NOMO-1 (cell line): Measurements from ENCODE around the gene ADGRL1.

ENCODE experiments used
- DNase-seq, 2 experiments: peaks; one replicate each; lab custom pipeline; 2025; ENCODE audit not compliant: unreplicated experiment in 2 of 2; lab: John Stamatoyannopoulos, UW

ADGRL1 gene

DNA sequence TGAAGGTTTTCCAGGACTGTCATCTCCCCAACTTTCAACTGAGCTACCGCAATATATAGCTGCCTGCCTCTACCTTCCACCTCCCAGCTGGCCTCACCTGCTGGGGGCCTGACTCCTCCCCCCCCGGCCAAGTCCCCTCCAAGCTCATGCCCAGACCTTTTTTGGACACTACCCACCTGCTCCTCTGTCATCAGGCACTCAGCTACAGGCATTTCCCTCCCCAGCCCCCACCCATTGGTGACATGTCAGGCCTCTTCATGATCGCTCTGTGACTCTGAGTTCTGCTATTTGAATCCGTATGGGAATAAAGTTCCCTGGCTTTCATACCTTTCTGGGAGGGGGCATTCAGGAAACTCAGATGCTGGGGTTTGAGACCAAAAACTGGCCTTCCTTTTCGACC, 90.2 kb downstream of the ADGRL1 start:
- no peak for DNase-seq

DNA sequence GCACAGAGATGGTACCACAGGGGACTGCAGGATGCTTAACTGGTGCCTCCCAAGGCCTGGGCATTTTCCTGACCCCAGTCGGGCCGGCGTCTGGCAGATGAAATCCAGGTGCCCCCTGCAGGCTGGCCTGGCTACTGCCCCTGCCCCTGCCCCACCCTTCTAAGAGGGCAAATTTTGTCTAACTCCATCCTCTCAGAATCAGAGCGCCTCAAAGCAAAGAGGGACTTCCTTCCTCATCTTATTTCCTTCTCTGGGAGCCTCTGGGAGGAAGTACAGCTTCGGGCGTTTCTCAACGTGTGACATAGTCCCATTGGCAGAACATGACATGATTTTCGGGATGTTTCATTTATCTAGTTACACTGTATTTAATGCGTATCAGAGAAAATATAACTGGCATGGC, 91.1 kb downstream of the ADGRL1 start:
- DNase-seq = peak; percentile 79 to 86

DNA sequence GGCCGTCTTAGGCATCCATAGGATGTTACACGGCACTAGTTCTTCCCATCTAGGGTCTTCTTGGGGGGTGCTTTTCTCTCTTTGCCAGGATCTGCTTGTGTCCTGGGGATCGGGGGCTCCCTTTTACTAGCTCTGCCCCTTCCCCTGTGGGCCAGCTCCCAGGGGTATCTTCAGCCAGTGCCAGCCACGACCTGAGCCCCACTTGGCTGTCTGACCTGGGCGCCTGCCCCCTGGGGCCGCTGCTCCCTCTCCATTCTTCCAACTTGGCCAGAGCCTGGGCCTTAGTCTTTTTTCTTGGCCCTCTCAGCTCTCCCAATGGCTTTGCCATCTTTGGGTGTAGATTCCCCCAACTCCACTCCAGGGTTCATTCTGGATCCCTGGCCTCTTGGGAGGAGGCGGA, 91.5 kb downstream of the ADGRL1 start:
- no peak for DNase-seq

DNA sequence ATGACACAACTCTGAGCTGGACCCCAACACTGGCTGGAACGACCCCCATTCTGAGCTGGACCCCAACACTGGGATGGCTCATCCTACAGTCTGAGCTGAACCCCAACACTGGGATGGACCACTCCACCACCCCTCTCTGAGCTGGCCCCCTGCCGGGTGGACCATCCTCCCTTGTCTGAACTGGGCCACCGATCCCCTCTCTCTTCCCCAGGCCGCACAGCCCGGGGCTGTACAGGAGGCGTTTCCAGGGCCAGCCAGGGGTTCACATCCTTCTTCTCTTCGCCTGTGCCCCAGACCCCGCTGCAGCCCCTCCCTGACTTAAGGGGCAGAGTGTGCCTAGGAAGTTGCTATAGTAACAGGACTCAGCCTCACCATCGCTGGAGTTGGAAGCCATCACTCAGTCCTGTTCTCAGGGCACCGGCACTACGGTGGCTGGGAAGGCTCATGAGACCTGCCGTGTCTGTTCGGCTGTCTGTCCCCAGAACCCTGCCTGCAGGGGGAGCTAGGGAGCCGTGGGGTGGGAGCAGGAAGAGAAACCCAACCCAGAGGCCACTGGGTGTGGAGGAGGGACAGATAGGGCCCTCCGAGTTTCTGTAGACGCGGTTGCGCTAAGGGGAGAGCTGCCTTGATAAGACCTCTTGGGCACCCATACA, 92.1 kb downstream of the ADGRL1 start:
- DNase-seq = peak in 1 of 2 experiments; percentile 18

DNA sequence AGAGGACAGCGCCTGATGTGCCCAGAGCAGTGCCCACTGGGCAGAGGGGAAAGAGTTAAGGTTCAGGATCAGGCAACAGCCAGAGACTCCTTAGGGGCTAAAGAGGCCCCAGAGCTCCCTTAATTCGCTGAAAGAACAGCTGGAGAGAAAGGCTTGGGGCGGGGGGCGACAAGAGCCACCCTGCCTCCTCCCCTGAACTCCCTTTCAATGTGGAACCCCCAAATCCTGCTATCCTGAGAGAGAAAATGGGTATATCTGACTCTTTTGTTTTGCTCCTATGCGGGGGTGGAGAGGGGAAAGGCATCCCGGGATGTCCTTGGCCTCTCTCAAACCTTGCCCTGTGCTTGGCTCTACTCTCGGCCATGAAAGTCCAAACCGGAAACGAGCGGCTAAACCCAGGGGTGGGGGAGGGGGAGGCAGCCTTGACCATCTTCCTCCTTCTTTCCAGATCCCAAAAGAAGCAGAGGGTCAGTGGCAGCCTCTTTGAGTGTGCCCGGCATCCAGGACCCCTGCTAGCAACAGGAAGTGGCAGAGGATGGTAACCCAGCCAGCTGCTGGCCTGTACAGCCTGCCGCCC, 93.1 kb downstream of the ADGRL1 start:
- no peak for DNase-seq

DNA sequence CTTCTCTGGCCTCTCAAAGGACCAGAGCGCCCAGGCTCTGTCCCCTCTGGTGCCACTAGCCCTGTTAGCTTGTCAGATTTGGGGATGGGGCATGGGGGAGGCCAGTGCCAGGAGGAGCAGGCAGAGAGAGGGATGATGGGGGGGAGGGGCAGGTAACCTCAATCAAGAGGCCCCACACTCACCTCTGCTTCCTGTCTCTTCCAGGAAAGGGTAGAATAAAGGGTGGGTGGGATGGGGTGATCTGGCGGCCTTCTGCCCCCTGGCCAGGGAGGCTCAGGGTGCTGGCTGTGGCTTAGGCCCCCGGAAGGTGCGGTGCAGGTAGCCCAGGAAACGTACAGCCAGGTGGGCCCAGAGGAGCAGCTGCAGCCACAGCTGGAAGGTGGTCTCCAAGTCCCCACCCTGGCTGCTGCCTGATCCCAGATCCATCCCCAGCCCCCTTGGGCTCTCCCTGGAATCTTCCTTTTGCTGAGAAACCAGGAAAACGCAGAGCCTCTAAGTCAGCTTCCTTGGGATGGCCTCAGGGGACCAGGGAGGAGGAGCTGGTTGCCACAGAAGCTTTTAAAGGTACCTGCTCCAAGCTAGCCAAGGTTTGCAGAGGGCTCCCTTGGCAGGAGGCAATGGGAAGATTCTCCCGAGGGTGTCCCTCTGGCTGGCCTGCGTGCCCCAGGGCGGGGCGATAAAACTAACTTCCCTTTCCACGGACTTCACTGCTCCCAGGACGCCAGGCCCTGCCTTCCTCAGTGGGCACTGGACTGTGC, 93.7 kb downstream of the ADGRL1 start:
- DNase-seq = no peak

DNA sequence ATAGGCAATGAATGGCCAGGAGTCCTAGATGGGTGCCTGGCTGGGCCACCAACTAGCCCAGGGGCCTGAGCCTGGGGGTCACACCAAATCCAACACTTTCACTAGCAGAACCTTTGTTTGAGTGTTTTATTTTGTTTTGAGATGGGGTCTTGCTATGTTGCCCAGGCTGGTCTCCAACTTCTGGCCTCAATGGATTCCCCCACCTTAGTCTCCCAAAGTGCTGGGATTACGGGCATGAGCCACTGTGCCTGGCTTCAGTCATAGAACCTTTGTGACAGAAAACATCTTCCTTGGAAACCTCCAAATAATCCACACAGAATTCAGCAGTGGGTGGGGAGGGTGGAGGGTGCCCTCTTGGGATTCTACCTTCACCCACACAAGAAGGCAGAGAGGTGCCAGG, 94.5 kb downstream of the ADGRL1 start:
- no peak for DNase-seq

DNA sequence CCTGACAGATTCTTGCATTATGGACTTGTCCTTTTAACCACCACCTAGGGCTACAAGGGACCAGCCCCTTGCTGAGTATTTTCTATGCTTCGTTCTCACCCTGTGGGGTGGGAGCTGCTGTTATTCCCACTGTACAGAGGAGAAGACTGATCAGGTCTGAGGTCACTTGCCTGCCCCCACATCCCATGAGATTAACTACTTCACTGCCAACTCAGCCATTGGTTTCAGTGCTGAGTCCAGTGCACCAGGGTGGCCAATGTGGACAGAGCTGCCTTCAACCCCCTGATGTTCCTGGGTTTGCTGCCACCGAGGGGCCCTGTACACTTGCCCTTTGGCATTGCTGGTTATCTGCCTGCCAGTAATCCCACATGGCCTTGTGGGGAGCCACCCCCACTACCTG, 95.3 kb downstream of the ADGRL1 start:
- DNase-seq = no peak

DNA sequence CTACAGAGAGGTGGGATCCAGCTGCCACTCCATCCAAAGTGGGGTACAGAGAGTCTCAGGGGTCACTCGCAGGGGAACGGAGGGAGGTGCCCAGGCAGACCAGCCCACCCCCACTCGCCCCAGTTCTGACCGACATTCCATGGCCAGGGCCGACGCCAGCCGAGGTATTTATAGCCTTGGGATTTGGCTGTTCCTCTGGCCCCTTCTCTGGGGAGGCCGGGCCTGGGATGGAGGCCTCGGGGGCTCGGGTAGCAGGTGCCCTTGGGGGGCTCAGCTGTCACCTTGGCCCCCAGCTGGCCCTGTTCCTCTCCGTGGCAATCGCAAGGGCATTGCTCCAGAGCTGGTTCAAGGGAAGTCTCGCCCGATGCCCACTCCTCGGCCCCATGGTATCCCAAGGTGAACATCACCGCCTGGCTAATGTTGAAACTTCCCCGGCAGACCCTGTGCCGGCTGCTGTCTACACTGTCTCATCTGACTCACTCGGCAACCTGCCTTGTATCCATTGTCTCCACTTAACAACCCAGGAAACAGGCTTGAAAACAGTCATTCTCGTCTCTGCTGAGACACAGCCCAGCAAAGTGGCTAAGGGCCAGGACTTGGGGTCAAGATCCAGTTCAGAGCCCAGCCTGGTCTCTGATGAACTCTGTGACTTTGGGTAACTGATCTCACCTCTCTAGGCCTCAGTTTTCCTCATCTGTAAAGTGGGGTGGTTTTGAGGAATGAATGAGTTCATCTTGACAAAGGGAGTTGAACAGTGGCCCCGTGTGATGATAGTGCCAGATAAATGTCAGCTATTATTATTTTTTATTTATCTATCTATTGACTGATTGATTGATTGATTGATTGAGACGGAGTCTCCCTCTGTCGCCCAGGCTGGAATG, 98.1 kb downstream of the ADGRL1 start:
- DNase-seq = no peak

DNA sequence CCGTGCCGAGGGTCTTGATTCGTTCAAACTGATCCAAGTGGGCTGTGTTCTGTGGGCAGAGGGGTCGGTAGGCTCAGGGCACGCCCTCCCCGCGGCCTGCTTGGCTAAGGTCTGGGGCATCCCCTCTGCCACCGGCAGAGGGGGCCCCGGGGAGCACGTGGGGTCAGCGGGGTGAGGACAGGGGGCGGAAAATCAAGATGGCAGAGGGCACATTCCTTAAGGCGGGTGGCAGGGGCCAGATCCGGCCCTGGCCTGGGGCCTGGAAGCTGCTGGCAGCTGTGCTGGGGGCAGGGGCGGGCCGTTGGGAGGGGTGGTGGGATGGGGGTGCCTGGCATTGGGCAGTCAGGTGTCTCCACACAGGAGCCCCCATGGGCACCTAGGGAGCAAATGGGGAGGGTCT, 99.1 kb downstream of the ADGRL1 start:
- DNase-seq = no peak

DNA sequence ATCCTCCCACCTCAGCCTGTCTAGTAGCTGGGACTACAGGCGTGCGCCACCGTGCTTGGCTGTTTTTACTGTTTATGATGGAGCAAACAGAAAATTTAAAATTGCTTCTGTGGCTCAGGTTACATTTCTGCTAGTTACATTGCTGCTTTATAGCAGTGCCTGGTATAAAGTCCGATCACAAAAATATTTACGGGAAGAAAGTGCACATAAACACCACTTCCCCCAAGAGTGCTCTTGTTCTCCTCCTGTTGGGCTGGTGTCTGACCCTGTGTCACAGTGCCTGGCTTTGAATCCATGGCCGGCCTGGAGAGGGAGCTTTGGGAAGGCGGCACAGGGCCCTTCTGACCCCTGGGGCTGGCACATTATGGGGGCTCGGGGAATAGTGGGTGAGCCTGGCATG, 100.3 kb downstream of the ADGRL1 start:
- DNase-seq = no peak

DNA sequence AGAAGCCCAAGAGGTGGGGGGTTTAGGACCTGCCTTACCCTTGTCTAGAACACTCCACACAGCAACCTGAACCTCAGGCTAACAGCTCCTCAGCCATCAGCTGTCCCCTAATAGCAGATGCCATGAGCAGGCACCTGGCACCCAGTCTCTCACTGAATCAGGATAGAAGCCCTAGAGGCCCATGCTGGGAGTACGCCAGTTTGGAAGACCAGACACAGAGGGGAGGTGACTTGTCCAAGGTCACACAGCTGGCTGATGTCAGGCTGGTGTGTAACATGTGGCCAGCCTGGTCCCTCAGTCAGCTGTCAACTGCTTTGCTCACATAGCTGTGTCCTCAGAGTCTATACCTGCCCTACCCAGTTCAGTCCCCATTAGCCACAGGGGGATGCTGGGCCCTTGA, 102.7 kb downstream of the ADGRL1 start:
- DNase-seq = no peak

DNA sequence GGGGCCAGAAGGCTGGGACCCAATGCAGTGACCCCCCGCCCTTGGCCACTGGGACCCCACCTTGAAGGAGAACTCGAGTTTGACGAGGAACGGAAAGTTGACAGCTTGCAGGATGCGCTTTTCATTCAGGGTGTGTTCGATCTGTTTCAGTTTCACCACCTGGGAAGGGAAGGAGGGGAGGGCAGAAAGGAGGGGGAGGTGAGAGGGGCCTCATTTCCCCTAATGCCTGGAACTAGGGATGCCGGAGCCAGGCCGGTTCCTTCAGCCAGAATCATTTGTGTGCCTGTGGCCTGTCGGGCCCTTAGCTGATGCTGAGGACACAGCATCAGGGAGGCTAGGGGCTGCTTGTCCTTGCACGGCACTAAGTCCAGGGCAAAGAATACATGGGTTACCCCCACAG, 103.2 kb downstream of the ADGRL1 start:
- no peak for DNase-seq

DNA sequence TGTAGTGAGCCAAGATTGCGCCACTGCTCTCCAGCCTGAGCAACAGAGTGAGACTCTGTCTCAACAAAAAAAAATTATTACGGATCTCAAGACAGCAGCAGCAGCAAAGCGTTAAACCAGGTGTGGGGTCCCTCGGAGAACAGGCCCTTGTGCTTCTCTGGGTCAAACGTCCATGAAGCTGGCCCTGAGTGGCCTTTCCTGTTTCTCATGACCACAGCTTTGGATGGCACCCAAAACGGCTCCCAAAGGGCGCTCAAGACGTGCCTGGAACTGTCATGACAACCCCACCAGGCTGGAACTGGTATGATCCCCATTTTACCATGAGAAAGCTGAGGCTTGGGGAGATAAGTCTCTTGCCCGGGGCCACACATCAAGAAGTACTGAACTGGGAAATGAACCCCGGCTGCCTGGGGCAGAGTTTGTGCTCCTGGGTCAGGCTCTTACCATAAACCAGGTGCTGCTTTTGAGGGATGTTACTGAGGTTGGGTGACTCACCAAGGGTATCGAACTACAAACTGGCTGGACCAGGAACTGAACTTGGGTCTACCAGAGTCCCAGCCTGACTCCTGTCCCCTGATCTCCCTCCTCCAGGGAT, 103.8 kb downstream of the ADGRL1 start:
- DNase-seq = no peak

DNA sequence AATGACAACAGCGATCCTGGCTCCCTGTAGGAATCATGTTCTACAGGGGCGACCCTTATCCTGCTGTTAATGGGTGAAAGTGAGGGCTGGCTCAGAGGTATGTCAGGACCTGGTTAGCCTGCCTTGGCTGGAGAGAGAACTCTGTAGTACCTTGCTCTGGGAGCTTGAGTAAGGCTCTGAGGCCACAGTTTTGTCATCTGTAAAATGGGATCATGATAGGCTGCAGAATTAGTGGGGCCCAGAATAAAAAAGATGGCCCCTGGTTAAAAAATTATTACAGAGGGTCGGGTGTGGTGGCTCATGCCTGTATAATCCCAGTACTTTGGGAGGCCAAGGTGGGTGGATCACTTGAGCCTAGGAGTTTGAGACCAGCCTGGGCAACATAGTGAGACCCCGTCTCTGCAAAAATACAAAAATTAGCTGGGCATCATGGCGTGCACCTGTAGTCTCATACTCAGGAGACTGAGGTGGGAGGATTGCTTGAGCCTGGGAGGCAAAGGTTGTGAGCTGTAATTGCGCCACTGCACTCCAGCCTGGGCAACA, 104.9 kb downstream of the ADGRL1 start:
- DNase-seq = no peak
